GM12865 (cell line): ENCODE data around the gene MB21D2.

ENCODE experiments used
- DNase-seq: peaks from one replicate; pipeline ENCODE4 v3.0.0; 2010; ENCODE audit warnings: low read depth
- H3K4me3 ChIP-seq: 2 replicates; pipeline ENCODE4 v1.5.1; 2011; ENCODE audit warnings: mild to moderate bottlenecking, low read depth, low read length, control low read depth
- TF ChIP-seq, protein P1 (sequence below): IDR thresholded peaks from 2 replicates; pipeline ENCODE4 v1.5.1; 2011; ENCODE audit warnings: low read length, control low read depth, low read depth, inconsistent platforms; ENCODE audit not compliant: insufficient read depth; ENCODE audit errors: missing control alignments

Gene MB21D2

DNA sequence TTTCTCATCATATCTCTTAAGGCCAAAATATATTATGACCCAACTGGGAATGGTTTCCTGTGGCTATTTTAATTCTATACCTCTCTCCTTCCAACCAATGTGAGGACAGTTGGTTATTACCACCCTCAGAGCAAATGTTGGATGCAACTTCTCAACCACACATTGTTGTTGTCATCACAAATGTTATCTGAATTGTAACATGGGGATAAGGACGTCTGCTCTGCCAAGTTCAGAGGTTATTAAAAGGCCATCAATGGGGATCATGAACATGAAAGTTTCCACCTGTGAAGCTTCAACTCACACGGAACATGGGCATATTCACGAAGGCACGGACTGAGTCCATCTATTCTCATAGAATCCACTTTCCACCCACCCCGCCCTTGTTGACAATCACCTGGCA lies 46.8 kb downstream of the MB21D2 start:
- TF ChIP-seq, protein P1, sequence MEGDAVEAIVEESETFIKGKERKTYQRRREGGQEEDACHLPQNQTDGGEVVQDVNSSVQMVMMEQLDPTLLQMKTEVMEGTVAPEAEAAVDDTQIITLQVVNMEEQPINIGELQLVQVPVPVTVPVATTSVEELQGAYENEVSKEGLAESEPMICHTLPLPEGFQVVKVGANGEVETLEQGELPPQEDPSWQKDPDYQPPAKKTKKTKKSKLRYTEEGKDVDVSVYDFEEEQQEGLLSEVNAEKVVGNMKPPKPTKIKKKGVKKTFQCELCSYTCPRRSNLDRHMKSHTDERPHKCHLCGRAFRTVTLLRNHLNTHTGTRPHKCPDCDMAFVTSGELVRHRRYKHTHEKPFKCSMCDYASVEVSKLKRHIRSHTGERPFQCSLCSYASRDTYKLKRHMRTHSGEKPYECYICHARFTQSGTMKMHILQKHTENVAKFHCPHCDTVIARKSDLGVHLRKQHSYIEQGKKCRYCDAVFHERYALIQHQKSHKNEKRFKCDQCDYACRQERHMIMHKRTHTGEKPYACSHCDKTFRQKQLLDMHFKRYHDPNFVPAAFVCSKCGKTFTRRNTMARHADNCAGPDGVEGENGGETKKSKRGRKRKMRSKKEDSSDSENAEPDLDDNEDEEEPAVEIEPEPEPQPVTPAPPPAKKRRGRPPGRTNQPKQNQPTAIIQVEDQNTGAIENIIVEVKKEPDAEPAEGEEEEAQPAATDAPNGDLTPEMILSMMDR: no peak
- no peak overlapping the region for H3K4me3 ChIP-seq
- no peak for DNase-seq

GRCh38 chr3:192869131-192870031 lies 48.3 kb downstream of the MB21D2 start:
- no peak for DNase-seq
- H3K4me3 ChIP-seq: no peak overlapping the region
- TF ChIP-seq, protein P1: no peak

DNA sequence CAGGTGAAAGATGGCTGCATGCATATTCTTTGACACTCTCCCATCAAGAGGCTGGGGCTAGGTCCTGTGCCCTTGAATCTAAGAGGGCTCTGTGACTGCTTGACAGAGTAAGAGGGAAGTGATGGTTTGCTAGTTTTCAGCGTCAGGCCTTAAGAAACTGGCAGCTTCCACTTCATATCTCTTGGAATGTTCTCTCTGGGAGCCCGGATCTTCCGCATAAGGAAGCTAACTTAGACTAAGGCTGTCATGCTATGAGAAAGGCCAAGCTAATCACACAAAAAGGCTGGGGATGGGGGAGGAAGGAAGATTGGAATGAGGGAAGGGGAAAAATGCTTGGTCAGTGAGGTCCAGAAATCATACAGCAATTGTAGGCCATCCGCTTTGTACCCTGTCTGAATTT lies 50.0 kb downstream of the MB21D2 start:
- TF ChIP-seq, protein P1: no peak
- DNase-seq: no peak
- no peak overlapping the region for H3K4me3 ChIP-seq

GRCh38 chr3:192866804-192867203 lies 50.9 kb downstream of the MB21D2 start:
- DNase-seq: no peak
- TF ChIP-seq, protein P1: no peak
- H3K4me3 ChIP-seq: no peak overlapping the region

DNA sequence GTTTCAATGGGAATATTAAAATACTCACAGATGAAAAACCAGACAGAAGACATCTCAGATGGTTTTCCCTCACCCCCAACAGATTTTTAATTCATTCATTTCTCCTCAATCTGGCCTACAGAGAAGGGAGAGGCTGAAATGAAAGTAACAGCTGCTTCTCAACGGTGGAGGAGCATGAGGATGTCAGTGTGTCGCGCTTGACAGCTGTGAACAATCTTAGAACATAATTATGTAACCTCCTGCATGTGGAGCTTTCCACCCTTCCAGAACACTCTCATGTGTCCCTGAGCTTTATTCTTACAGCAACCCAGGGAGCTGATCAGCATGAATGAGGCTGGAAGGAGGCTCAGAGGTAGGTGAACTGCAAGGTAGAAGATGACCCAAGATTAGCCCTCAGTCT lies 52.7 kb downstream of the MB21D2 start:
- peak; percentile 82 for DNase-seq
- peak overlapping the region; percentile 38 for H3K4me3 ChIP-seq
- TF ChIP-seq, protein P1: no peak

DNA sequence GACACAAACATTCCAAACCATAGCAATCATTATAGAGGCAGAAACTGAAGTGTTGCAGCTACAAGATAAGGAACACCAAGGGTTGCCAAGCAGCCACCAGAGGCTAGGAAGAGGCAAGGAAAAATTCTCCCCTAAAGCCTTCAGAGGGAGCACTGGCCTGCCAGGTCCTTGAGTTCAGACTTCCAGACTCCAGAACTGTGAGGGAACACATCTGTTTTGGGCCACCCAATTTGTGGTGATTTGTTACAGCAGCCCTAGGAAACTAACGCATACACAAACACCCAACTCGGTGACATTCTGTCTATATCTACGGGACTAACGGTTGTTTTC lies 54.6 kb downstream of the MB21D2 start:
- H3K4me3 ChIP-seq: no peak overlapping the region
- TF ChIP-seq, protein P1: no peak
- DNase-seq: no peak
